GM12801 (cell line): ENCODE results near the gene MAGI1.

Experiments used
- CTCF ChIP-seq: IDR thresholded peaks from one replicate; pipeline ENCODE4 v1.5.1; 2011; ENCODE audit warnings: control low read depth; ENCODE audit not compliant: insufficient read length; ENCODE audit errors: extremely low read depth

Gene MAGI1

DNA sequence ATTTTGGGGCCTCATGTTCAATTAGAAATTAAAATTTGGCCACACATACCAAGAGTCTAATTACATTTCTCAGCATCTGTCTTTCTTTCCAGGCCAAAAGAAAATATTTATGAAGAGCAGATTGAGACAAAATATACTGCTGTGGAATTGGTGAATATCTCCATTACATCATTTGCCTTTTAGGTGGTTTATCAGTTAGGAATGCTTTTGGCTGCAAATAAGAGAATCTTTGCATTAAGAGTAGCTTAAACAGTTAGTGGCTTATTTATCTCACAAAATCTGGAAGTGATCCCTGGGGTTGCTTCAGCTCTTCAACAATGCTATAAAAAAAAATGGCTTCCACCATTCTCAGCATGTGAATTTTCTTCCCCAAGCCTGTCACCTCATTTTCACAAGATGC lies 308.7 kb downstream of the MAGI1 start:
- no peak for TF ChIP-seq CTCF

- TF ChIP-seq CTCF = no peak
Measured at GRCh38 chr3:65729555-65729954, 309.2 kb downstream of the MAGI1 start.

GRCh38 chr3:65728138-65728537 lies 310.6 kb downstream of the MAGI1 start:
- TF ChIP-seq CTCF = no peak

GRCh38 chr3:65723985-65724384 lies 314.7 kb downstream of the MAGI1 start:
- TF ChIP-seq CTCF = no peak

GRCh38 chr3:65723011-65723410 lies 315.7 kb downstream of the MAGI1 start:
- no peak for TF ChIP-seq CTCF

DNA sequence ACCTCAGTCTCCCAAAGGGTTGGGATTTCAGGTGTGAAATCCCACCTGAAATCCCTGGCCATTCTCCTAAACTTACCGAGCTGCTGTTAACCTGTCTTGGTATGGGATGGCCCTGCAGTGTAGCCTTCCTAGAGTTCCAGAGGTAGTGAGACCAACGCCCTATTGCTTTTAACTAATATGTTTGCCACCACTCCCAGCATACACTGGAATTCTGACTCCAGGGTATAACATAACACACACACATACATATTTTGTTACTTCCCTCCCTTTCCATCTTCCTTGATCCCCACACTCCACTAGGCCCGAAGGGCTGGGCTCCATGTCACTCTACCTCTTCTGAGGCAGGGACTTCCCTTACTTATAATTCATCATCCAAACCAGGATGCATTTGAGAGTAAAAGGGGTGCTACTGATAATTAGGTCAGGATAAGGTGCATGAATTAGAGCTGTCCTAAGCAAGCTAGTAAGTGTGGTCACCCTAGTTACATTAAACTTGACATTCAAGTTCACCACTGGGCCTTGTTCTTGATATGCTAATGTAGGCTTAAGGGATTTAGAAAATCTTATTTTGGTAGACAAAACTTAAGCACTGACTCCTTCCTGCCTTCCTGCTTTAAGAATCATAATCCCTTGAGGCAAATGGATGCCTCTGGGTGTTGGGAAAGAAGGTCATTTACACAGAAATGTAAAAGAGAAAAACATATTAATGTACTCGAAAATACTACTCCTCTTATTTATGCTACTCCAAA lies 317.6 kb downstream of the MAGI1 start:
- no peak for TF ChIP-seq CTCF

- no peak for TF ChIP-seq CTCF
Measured at GRCh38 chr3:65717676-65718346, 320.9 kb downstream of the MAGI1 start.
